Caco-2 (cell line): ENCODE results near the gene PI4KA. TPM values are rescaled to one million over a fixed set of nuclear protein-coding genes. Genes with fewer than 3 reads are reported as not detected.
"Not testable (repeated sequence)": the region's sequence is repeated elsewhere in the genome, so short reads cannot be mapped to it uniquely, and the experiment has no call there.

ENCODE experiments used
- BruUV-seq: library from RNA; stranded (reverse); fragments of 400-500 nt; replicated peaks from 2 replicates; lab custom pipeline; 2021; lab: Mats Ljungman, UMichigan
- CTCF ChIA-PET: fragments of 300-600 bp; sonication (Branson Sonifier 250); formaldehyde crosslinking; loops from one replicate; lab custom pipeline; 2022; ENCODE audit warnings: antibody characterized with exemption; lab: Charles Lee
- POLR2A ChIA-PET: fragments of 300-600 bp; sonication (Branson Sonifier 250); formaldehyde crosslinking; loops from one replicate; lab custom pipeline; 2022; ENCODE audit warnings: antibody characterized with exemption; lab: Charles Lee
- DNase-seq, 2 experiments: peaks; one replicate each; pipeline versions ENCODE4 v3.0.0 to v3.0.0-alpha.2; 2020 to 2022
- H3K27me3 ChIP-seq: replicated peaks from 2 replicates; pipeline ENCODE4 v1.6.0; 2011; ENCODE audit warnings: low read length; ENCODE audit not compliant: control insufficient read depth, insufficient read depth
- H3K36me3 ChIP-seq: 2 replicates; pipeline ENCODE4 v1.5.1; 2011; ENCODE audit warnings: low read length; ENCODE audit not compliant: control insufficient read depth, insufficient read depth
- H3K4me1 ChIP-seq: fragments of 250-450 bp; sonication (Bioruptor Pico); 2 replicates; pipeline ENCODE4 v1.5.1; 2020; ENCODE audit warnings: mild to moderate bottlenecking
- H3K4me3 ChIP-seq: 2 replicates; pipeline ENCODE4 v1.5.1; 2011; ENCODE audit warnings: low read depth, mild to moderate bottlenecking, control low read depth, low read length
- H3K9me3 ChIP-seq: fragments of 250-450 bp; sonication (Bioruptor Pico); 2 replicates; pipeline ENCODE4 v1.5.1; 2020; ENCODE audit warnings: mild to moderate bottlenecking, moderate library complexity
- H3K27ac Mint-ChIP-seq: one replicate; pipeline ENCODE4 v1.8.0; 2022; ENCODE audit warnings: mixed read lengths; ENCODE audit not compliant: unreplicated experiment
- H3K27me3 Mint-ChIP-seq: one replicate; pipeline ENCODE4 v1.8.0; 2022; ENCODE audit warnings: mixed read lengths; ENCODE audit not compliant: insufficient read depth, unreplicated experiment
- H3K36me3 Mint-ChIP-seq: one replicate; pipeline ENCODE4 v1.8.0; 2022; ENCODE audit warnings: mild to moderate bottlenecking, mixed read lengths; ENCODE audit not compliant: insufficient read depth, unreplicated experiment
- H3K4me1 Mint-ChIP-seq: one replicate; pipeline ENCODE4 v1.8.0; 2022; ENCODE audit warnings: low read depth, mixed read lengths; ENCODE audit not compliant: unreplicated experiment
- H3K4me3 Mint-ChIP-seq: one replicate; pipeline ENCODE4 v1.8.0; 2022; ENCODE audit warnings: mild to moderate bottlenecking, moderate library complexity, mixed read lengths; ENCODE audit not compliant: unreplicated experiment
- H3K9me3 Mint-ChIP-seq: one replicate; pipeline ENCODE4 v1.8.0; 2022; ENCODE audit warnings: mixed read lengths; ENCODE audit not compliant: unreplicated experiment
- intact Hi-C: fragments of 100-400 bp; cut with micrococcal nuclease; formaldehyde crosslinking; loops from one replicate; pipeline ENCODE4 v1.10.0; 2022; ENCODE audit not compliant: unreplicated experiment
- total RNA-seq: library from RNA; stranded (reverse); gene quantifications from 2 replicates; pipeline ENCODE4 v1.2.3, GENCODE V29; 2022
- TF ChIP-seq, protein P1 (sequence below), 2 experiments: fragments of 200-600 bp in 1 of 2; IDR thresholded peaks; 1 replicate in 1 of 2; 2 replicates in 1 of 2; pipeline versions ENCODE4 v1.5.1 to v1.8.0; 2011 to 2022; ENCODE audit warnings: antibody characterized with exemption in 1 of 2, control low read depth in 1 of 2, inconsistent platforms in 1 of 2, low read depth in 1 of 2, low read length in 1 of 2, mild to moderate bottlenecking in 1 of 2, moderate library complexity in 1 of 2; ENCODE audit not compliant: insufficient read depth in 1 of 2, severe bottlenecking in 1 of 2, unreplicated experiment in 1 of 2

PI4KA gene
- total RNA-seq, 1 experiment from 2014 or later, result 66.9 TPM

DNA sequence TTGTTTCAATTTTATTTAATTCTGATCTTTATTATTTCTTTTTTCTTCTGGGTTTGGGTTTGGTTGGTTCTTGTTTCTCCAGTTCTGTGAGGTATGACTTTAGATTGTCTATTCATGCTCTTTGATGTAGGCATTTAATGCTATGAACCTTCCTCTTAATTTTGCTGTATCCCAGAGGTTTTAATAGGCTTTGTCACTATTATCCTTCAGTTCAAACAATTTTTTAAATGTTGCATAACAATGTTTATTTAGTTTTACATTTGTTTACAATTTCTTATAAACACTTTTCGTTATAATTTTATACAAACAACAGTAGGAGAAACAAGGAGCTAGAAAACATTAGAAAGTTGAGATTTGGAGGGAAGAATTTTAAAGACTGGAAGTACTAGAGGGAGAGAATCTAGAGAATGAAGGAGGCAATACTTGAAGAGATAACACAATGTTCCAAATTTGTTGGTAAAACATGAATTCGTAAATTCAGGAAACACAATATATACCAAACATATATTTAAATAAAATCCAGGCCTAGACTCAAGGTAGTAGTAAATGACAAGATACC lies 180.8 kb downstream of the PI4KA start:
- CTCF ChIA-PET, result no interaction called here

DNA sequence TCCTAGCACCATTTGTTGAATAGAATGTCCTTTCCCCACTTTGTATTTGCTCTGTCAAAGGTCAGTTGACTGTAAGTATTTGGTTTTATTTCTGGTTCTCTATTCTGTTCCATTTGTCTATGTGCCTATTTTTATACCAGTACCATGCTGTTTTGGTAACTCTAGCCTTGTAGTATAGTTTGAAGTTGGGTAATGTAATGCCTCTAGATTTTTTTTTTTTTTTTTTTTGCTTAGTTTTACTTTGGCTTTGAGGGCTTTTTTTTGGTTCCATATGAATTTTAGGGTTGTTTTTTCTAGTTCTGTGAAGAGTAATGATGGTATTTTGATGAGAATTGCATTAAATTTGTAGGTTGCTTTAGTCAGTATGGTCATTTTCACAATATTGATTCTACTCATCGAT lies 183.0 kb downstream of the PI4KA start:
- H3K36me3 ChIP-seq, CTCF ChIA-PET, BruUV-seq, H3K4me1 ChIP-seq, H3K4me1 Mint-ChIP-seq, POLR2A ChIA-PET, H3K4me3 Mint-ChIP-seq, H3K4me3 ChIP-seq, H3K27me3 Mint-ChIP-seq, intact Hi-C loops, H3K9me3 ChIP-seq, H3K36me3 Mint-ChIP-seq, H3K27me3 ChIP-seq, H3K27ac Mint-ChIP-seq, DNase-seq: not testable (repeated sequence)
- peaks cover 12% of the 10 kb centered on the region for H3K9me3 Mint-ChIP-seq

More for the DNA sequence above, 180.8 kb downstream of the PI4KA start:
- intact Hi-C loops, result no loop called here
- no peaks in the 10 kb centered on the region for H3K27me3 ChIP-seq
- H3K27me3 Mint-ChIP-seq, result no peaks in the 10 kb centered on the region
- TF ChIP-seq, protein P1, sequence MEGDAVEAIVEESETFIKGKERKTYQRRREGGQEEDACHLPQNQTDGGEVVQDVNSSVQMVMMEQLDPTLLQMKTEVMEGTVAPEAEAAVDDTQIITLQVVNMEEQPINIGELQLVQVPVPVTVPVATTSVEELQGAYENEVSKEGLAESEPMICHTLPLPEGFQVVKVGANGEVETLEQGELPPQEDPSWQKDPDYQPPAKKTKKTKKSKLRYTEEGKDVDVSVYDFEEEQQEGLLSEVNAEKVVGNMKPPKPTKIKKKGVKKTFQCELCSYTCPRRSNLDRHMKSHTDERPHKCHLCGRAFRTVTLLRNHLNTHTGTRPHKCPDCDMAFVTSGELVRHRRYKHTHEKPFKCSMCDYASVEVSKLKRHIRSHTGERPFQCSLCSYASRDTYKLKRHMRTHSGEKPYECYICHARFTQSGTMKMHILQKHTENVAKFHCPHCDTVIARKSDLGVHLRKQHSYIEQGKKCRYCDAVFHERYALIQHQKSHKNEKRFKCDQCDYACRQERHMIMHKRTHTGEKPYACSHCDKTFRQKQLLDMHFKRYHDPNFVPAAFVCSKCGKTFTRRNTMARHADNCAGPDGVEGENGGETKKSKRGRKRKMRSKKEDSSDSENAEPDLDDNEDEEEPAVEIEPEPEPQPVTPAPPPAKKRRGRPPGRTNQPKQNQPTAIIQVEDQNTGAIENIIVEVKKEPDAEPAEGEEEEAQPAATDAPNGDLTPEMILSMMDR (IDR thresholded peaks at IDR 0.05; ENCODE audit: insufficient read depth in 1 of 2, low read depth in 1 of 2, low read length in 1 of 2, severe bottlenecking in 1 of 2, unreplicated experiment in 1 of 2), result no peak
- no peak overlapping the region for H3K4me3 Mint-ChIP-seq
- H3K9me3 ChIP-seq, result no peaks in the 10 kb centered on the region
- POLR2A ChIA-PET, result no interaction called here
- peaks cover 12% of the 10 kb centered on the region for H3K9me3 Mint-ChIP-seq
- H3K36me3 Mint-ChIP-seq, result no peaks in the 10 kb centered on the region
- H3K27ac Mint-ChIP-seq, result no peak overlapping the region
- no peak overlapping the region for H3K4me3 ChIP-seq
- no TSS peak for BruUV-seq
- no peaks in the 10 kb centered on the region for H3K36me3 ChIP-seq
- no peaks in the 10 kb centered on the region for H3K4me1 Mint-ChIP-seq
- no peak for DNase-seq
- H3K4me1 ChIP-seq, result no peaks in the 10 kb centered on the region

DNA sequence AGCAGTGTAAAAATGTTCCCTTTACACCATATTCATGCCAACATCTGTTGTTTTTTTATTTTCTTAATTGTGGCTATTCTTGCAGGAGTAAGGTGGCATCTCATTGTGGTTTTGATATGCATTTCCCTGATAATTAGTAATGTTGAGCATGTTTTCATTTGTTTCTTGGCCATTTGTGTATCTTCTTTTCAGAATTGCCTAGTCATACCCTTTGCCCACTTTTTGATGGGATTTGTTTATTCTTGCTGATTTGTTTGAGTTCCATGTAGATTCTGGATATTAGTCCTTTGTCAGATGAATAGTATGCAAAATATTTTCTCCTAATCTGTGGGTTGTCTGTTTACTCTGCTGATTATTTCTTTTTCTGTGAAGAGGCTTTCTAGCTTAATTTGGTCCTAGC lies 183.6 kb downstream of the PI4KA start:
- Mint-ChIP-seq H3K27ac (no peak overlapping the region), H3K27me3 (no peaks in the 10 kb centered on the region), H3K4me3 (no peak overlapping the region), H3K4me1 (no peaks in the 10 kb centered on the region), H3K9me3 (peaks cover 12% of the 10 kb centered on the region), H3K36me3 (no peaks in the 10 kb centered on the region)
- H3K4me3 ChIP-seq, result no peak overlapping the region
- no TSS peak for BruUV-seq
- H3K36me3 ChIP-seq, result no peaks in the 10 kb centered on the region
- H3K4me1 ChIP-seq, result no peaks in the 10 kb centered on the region
- intact Hi-C loops, result no loop called here
- TF ChIP-seq, protein P1 (IDR thresholded peaks at IDR 0.05; ENCODE audit: insufficient read depth in 1 of 2, low read depth in 1 of 2, low read length in 1 of 2, severe bottlenecking in 1 of 2, unreplicated experiment in 1 of 2), result no peak
- ChIA-PET POLR2A (no interaction called here), CTCF (no interaction called here)
- no peak for DNase-seq
- no peaks in the 10 kb centered on the region for H3K9me3 ChIP-seq
- no peaks in the 10 kb centered on the region for H3K27me3 ChIP-seq
